Heart left ventricle (tissue), 16 donors: ENCODE measurements around the gene RPL39L. TPM values are rescaled to one million over a fixed set of nuclear protein-coding genes. Genes with fewer than 3 reads are reported as not detected.
A peak's percentile ranks its signal among the peaks of the same experiment; 100 is the strongest.

Experiments
- ATAC-seq, 4 donors: fragments of 200-7000 bp; cut with Tn5 transposase; one replicate each; pipeline ENCODE4 v1.9.1; 2020 to 2022; ENCODE audit warnings: moderate library complexity in 4 of 4, mild to moderate bottlenecking in 3 of 4, moderate number of reproducible peaks in 1 of 4
- DNase-seq, 5 donors: peaks; one replicate each; pipeline ENCODE4 v3.0.0-alpha.2; 2020
- H3K27ac ChIP-seq, 12 donors: fragments of 200-600 bp; sonication (generic) in 4 of 12; one replicate each; pipeline versions ENCODE4 v1.5.0 to v1.8.0; 2016 to 2022; ENCODE audit warnings: mild to moderate bottlenecking in 2 of 12
- H3K27me3 ChIP-seq, 9 donors: fragments of 200-600 bp; sonication (generic) in 2 of 9; one replicate each; pipeline versions ENCODE4 v1.5.1 to v1.8.0; 2016 to 2022; ENCODE audit warnings: mild to moderate bottlenecking in 3 of 9
- H3K36me3 ChIP-seq, 9 donors: fragments of 200-600 bp; sonication (generic) in 2 of 9; one replicate each; pipeline versions ENCODE4 v1.5.0 to v1.8.0; 2018 to 2022; ENCODE audit warnings: mild to moderate bottlenecking in 2 of 9
- H3K4me1 ChIP-seq, 12 donors: fragments of 200-600 bp; sonication (generic) in 4 of 12; one replicate each; pipeline versions ENCODE4 v1.5.0 to v1.8.0; 2016 to 2022; ENCODE audit warnings: mild to moderate bottlenecking in 3 of 12
- H3K4me3 ChIP-seq, 12 donors: fragments of 200-600 bp; sonication (generic) in 4 of 12; one replicate each; pipeline versions ENCODE4 v1.5.0 to v1.8.0; 2017 to 2022; ENCODE audit warnings: mild to moderate bottlenecking in 9 of 12, moderate library complexity in 4 of 12
- H3K9me3 ChIP-seq, 12 donors: fragments of 200-600 bp; sonication (generic) in 4 of 12; one replicate each; pipeline versions ENCODE4 v1.5.0 to v1.8.0; 2016 to 2022; ENCODE audit warnings: mild to moderate bottlenecking in 1 of 12
- POLR2A ChIP-seq, 2 donors: fragments of 450-650 bp; IDR thresholded peaks; one replicate each; pipeline ENCODE4 v1.6.1; 2017; ENCODE audit warnings: antibody characterized with exemption in 2 of 2, mild to moderate bottlenecking in 2 of 2, moderate library complexity in 2 of 2
- WGBS, 4 donors: extraction: QIAGEN DNeasy Blood & Tissue Kit in 2 of 4; methylation state at CpG; one replicate each; pipeline versions ENCODE4 v1.1.5 to v1.1.7; 2013 to 2018; 5-methylcytosine and 5-hydroxymethylcytosine counted together
- intact Hi-C, 10 donors: fragments of 100-400 bp; cut with DNase I; formaldehyde crosslinking; loops; one replicate each; pipeline versions ENCODE4 v1.11.1 to v1.14.2; 2022
- long read RNA-seq, 3 donors: library from polyadenylated mRNA; unstranded; transcript quantifications; one replicate each; pipeline ENCODE4 v2.0.0, GENCODE V29; 2020 to 2021
- polyA plus RNA-seq, 2 donors: library from polyadenylated mRNA; stranded (reverse); fragments of 200-250 nt; gene quantifications; one replicate each; pipeline ENCODE4 v1.2.3, GENCODE V29; 2013
- total RNA-seq, 9 donors: library from RNA; depleted of rRNA in 2 of 9; stranded (reverse); fragments of >200 nt in 2 of 9; fragmentation: NEBNext Ultra II Directional in 3 of 9; extraction: Animal tissue kit (Norgen Biotek cat#: 25700) in 3 of 9; gene quantifications; one replicate each; pipeline versions ENCODE4 v1.1.0 to v1.2.4, GENCODE V29; 2016 to 2023
- TF ChIP-seq, protein P1 (sequence below), 12 donors: fragments of 200-600 bp; sonication (generic) in 4 of 12; IDR thresholded peaks; one replicate each; pipeline versions ENCODE4 v1.5.0 to v1.8.0; 2018 to 2022; ENCODE audit warnings: antibody characterized with exemption in 12 of 12, mild to moderate bottlenecking in 5 of 12
- donor health status: ischemic (EF 13 %, LVEDD 7.1; RV severe dilation, severe dysfunction).
- donor health status: healthy with polysubstance abuse.
- donor health status: DM: no; HTN: yes; CAD: no.
- donor health status: DM: no; HTN: no; CAD: no.
- donor health status: ischemic (EF 25% LVEDD 6.9; RV normal size, moderate dysfunction).
- donor health status: ischemic (EF 25% LVEDD 5.7; RV mildly dilated, moderate dysfunction).
- donor health status: healthy.
- donor health status: DM: yes; HTN: yes; CAD: no.
- donor health status: ischemic (EF 35%, LVEDD 5.7; RV mildly dilated, moderate dysfunction).
- donor health status: nonischemic (EF 11% LVEDD 7.7; RV severe dilation, severe dysfunction).
- donor health status: DM: yes; HTN: yes; CAD: no.
- donor health status: PGD.
- donor health status: ischemic (EF 29% LVEDD 5.4; RV normal size, mild dysfunction).
- donor health status: nonischemic (EF 23%, LVEDD 6.1; RV moderate dilation, normal function).

The RPL39L gene
- 1 to 10 TPM; 3.2 to 6.5 (median 4.6) TPM for total RNA-seq
- 10 to 100 TPM in 1 of 2 donors, 1 to 10 TPM in 1; 1.9 to 16.3 TPM for polyA plus RNA-seq
- long read RNA-seq, donor 1, partial matches to known transcripts, result 0 of 4 reads
- long read RNA-seq, donor 1, other reads (novel, unspliced or antisense), result 0 of 4 reads
- long read RNA-seq, donor 2, partial matches to known transcripts, result 0 of 2 reads
- long read RNA-seq, donor 2, other reads (novel, unspliced or antisense), result 0 of 2 reads
- long read RNA-seq, donor 3, partial matches to known transcripts, result 1 of 3 reads
- long read RNA-seq, donor 3, other reads (novel, unspliced or antisense), result 0 of 3 reads

DNA sequence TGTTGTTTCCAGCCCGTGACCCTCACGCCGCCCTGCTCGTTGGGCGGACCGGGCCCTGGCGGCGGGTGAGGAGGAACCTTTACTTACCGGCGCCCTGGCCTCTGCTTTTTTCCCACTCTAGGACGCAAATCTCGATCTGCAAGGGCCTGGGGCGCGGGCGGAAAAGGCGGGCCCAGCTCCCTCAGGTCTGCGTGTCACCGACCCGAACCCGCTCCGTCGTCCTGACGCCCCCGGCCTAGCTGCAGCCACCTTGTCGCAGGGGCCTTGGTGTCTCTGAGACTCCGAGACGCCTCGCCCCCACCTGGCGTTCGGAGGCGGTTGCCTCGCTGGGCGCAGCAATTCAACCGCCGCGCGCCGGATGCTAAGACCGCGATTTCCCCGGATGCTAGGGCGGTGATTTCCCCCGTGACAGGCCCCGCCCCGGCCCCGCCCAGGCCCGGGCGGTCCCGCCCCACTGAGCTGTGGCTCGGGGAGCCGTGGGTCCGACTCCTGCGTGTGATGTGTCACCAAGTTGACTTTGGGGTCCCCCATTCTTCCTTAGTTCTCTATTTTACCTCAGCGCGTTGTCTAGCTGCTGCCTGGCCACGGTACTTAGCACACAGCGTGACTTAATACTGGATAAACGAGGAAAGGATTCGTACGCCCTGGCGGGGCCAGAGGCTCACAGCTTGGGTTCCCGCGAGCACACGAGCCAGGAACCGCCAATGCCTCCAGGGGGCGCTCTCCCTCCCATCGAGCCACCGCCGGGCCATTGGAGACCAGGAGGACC lies at the start of gene RPL39L:
RPL39L (minus strand) TSS at position 371 of the 769 bp plus-strand sequence. CDS start 18,196 bp downstream, outside the sequence.
- no peaks in the 10 kb centered on the region for H3K36me3 ChIP-seq
- no peaks in the 10 kb centered on the region for H3K9me3 ChIP-seq
- intact Hi-C loops, result no loop called here
- peak within 1 kb of the TSS; percentile 39 to 75 (median 60) for H3K4me3 ChIP-seq
- DNase-seq, result peak; percentile 79 to 91 (median 80)
- peak within 1 kb of the TSS in 10 of 12 donors; percentile 12 to 82 (median 58) for H3K27ac ChIP-seq
- H3K27me3 ChIP-seq, result no peaks in the 10 kb centered on the region
- peaks cover 0 to 21% (median 0%) of the 10 kb centered on the region in 12 donors for H3K4me1 ChIP-seq
- TF ChIP-seq, protein P1, sequence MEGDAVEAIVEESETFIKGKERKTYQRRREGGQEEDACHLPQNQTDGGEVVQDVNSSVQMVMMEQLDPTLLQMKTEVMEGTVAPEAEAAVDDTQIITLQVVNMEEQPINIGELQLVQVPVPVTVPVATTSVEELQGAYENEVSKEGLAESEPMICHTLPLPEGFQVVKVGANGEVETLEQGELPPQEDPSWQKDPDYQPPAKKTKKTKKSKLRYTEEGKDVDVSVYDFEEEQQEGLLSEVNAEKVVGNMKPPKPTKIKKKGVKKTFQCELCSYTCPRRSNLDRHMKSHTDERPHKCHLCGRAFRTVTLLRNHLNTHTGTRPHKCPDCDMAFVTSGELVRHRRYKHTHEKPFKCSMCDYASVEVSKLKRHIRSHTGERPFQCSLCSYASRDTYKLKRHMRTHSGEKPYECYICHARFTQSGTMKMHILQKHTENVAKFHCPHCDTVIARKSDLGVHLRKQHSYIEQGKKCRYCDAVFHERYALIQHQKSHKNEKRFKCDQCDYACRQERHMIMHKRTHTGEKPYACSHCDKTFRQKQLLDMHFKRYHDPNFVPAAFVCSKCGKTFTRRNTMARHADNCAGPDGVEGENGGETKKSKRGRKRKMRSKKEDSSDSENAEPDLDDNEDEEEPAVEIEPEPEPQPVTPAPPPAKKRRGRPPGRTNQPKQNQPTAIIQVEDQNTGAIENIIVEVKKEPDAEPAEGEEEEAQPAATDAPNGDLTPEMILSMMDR (IDR thresholded peaks at IDR 0.05), result peak; percentile 77 to 94 (median 88)
- peak in 1 of 2 donors; percentile 42 for TF ChIP-seq POLR2A (IDR thresholded peaks at IDR 0.05)
- WGBS, 4 donors, result 5 to 8% (median 6%) methylated on average over 49 to 69 of the region's 69 CpGs
- ATAC-seq, result peak; percentile 89 to 99 (median 99)

- peak overlapping the region in 3 of 12 donors; percentile 5 to 89 (median 7) for H3K27ac ChIP-seq
- no peaks in the 10 kb centered on the region for H3K9me3 ChIP-seq
- H3K4me3 ChIP-seq, result no peak overlapping the region
- ATAC-seq (no peak), DNase-seq (no peak)
- no peaks in the 10 kb centered on the region for H3K27me3 ChIP-seq
- no peaks in the 10 kb centered on the region for H3K36me3 ChIP-seq
- 41 to 57% (median 44%) methylated on average over 2 of the region's 2 CpGs for WGBS, 4 donors
- no peak for TF ChIP-seq POLR2A (IDR thresholded peaks at IDR 0.05)
- TF ChIP-seq, protein P1 (IDR thresholded peaks at IDR 0.05), result no peak
- intact Hi-C loops, result no loop called here
- peaks cover 0 to 27% (median 10%) of the 10 kb centered on the region in 12 donors for H3K4me1 ChIP-seq
Measured at GRCh38 chr3:187188931-187189330, 49.6 kb upstream of the RPL39L start.

- peak; percentile 94 to 97 (median 96) for ATAC-seq
- Histone ChIP-seq H3K27ac (peak overlapping the region; percentile 41 to 99 (median 87)), H3K36me3 (no peaks in the 10 kb centered on the region), H3K9me3 (no peaks in the 10 kb centered on the region), H3K4me1 (peaks cover 0 to 39% (median 19%) of the 10 kb centered on the region in 12 donors), H3K4me3 (no peak overlapping the region), H3K27me3 (no peaks in the 10 kb centered on the region)
- TF ChIP-seq, protein P1 (IDR thresholded peaks at IDR 0.05), result no peak
- no peak for TF ChIP-seq POLR2A (IDR thresholded peaks at IDR 0.05)
- DNase-seq, result peak in 4 of 5 donors; percentile 72 to 83 (median 76)
- intact Hi-C loops, result no loop called here
- 30 to 37% (median 36%) methylated on average over 5 of the region's 5 CpGs for WGBS, 4 donors
Measured at GRCh38 chr3:187186801-187187421, 47.6 kb upstream of the RPL39L start.
